GM23248 (cell line): Measurements from ENCODE around the gene SH3PXD2A.

Source experiments
- EZH2 ChIP-seq: fragments of 200-600 bp; sonication (generic); IDR thresholded peaks from 2 replicates; pipeline ENCODE4 v1.6.1; 2018; ENCODE audit warnings: antibody characterized with exemption, mild to moderate bottlenecking; ENCODE audit not compliant: insufficient read depth, poor library complexity, severe bottlenecking
- EZH2phosphoT487 ChIP-seq: fragments of 200-600 bp; sonication (generic); IDR thresholded peaks from 2 replicates; pipeline ENCODE4 v1.6.1; 2018; ENCODE audit warnings: antibody characterized with exemption, moderate library complexity, mild to moderate bottlenecking, low read depth; ENCODE audit not compliant: insufficient read depth

DNA sequence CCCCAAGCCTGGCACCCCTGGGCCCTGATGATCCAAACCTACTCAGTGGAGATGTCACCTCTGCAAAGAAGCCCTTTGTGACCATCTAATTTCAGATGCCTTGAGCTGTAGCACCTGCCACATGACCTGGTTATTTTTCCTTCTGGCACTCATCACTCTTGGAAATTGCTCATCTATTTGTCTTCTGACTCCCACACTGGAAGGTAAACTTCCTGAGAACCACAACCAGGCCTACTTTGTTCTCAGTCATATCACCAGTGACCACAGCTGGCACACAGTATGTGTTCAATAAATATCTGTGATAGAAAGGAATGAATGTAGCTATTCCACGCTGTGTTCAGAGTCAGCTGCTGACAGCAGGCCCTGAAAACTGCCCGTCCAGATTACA is 97.1 kb downstream of the SH3PXD2A start:
- TF ChIP-seq EZH2phosphoT487 (no peak), EZH2 (no peak)
